HG03135 (cell line): ENCODE measurements around the gene ITGB2.

Experiments used
- ATAC-seq: cut with Tn5 transposase; IDR thresholded peaks from one replicate; pipeline ENCODE4 v1.9.1; 2021; ENCODE audit warnings: mild to moderate bottlenecking, moderate library complexity; ENCODE audit not compliant: unreplicated experiment

The ITGB2 gene

DNA sequence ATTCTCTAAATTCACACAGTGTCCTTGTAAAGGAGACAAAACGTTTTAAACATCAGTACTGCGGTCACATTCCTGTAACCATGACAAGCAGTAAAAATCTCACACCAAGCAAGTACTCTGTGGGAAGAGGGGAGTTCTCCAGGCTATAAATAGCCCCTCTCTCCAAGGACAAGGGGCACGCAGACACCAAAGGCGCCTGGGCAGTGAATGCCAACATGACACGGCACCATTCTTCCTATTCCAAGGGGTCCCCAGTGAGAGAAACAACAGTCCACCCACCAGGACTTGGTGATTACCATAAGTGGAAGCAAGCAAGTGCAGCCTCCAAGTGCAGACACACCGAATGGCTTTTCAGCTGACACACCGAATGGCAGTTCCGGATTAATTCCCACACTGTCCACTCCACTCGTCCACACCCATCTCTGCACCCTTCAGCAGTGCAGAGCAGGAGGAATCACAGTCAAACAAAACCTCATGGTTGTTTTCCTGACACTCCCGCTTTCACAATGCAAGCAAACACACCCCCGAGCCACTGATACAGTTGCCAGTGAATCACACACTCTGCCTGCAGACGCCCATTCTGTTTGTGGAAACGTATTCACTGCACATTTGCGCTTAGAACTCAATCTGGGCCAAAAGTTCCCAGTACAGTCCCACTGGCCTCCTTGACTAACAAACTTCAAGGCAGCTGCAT is 49.0 kb downstream of the ITGB2 start:
- no peak for ATAC-seq

DNA sequence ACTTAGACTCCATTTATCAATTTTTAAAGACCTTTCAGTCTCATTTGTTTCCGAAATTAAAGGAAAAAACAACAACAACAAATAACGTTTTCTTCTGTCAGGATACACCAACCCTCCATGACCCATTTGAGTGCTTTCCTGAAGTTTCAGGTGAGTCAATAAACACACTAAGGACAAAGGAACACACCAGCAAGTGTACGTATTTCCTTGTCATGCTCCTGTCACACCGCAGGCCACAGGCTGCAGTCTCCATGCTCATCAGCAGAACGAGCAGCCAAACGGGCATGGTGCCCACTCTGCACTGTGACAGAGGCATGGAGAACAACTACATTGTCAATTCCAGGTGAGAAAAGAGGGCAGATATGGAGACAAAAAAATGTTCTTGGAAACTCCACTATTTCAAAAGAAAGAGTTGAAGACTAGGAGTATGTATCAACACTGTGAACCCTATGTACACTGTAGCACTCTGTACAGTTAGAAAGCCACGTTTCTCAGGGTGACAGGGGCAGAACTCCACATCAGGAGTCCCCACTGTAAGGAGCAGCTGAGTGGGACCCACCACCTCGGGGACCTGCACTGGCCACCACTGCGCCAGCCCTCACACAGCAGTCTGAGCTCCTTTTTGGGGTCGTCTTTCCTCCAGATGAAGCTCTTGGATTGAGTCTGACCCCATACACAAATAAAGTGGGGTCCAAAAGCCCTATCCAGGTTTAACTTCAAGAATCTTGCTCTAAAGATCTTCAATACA is 49.8 kb downstream of the ITGB2 start:
- ATAC-seq: no peak

DNA sequence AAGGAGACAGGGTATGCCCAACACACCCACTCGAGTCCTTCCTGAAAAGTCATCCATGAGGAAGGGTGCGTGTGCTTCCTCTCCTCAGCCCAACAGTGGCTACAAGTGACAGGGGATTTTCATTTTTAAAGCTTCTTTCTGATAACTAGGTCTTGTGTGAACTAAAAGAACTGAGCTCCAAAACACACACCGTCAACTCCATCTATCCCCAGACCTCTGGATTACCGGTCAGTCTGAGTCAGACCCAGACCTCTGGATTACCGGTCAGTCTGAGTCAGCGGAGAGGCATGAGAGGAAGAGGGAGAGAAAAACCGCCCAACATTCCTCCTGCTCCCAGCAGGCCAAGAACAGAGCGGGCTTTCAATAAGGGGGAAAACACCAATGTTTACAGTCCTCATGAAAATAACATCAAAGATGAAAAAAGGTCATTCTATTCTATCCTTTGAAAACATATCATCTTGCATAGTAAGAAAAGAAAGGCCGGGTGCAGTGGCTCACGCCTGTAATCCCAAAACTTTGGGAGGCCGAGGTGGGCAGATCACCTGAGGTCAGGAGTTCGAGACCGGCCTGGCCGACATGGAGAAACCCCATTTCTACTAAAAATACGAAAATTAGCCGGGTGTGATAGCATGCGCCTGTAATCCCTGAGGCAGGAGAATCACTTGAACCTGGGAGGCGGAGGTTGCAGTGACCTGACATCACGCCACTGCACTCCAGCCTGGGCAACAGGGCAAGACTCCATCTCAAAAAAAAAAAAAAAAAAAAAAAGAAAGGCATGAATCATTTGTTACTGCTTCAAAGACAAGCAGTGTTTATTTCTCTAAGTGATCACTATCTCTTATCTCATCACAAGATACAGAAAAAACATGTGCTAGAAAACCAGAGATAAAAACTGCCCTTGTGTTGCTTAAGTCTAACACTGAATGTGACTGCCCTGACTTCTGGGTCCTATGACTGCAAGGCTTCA is 50.6 kb downstream of the ITGB2 start:
- ATAC-seq: no peak

DNA sequence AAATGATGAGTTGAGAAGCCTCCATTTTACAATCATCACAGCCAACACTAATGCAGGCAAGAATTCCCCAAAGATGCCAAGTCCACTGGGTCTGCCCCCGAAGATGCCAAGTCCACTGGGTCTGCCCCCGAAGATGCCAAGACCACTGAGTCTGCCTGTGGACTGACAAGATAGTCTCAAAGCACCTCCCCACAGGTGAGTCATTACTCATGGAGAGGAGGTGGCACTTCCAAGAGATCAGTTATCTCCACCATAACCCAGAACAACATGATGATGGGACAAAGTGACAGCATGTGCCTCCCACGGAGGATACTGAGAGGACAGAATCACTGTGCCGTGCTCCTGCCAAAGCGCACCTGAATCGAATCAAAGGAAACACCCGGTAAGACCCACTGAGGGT is 52.0 kb downstream of the ITGB2 start:
- ATAC-seq: no peak

DNA sequence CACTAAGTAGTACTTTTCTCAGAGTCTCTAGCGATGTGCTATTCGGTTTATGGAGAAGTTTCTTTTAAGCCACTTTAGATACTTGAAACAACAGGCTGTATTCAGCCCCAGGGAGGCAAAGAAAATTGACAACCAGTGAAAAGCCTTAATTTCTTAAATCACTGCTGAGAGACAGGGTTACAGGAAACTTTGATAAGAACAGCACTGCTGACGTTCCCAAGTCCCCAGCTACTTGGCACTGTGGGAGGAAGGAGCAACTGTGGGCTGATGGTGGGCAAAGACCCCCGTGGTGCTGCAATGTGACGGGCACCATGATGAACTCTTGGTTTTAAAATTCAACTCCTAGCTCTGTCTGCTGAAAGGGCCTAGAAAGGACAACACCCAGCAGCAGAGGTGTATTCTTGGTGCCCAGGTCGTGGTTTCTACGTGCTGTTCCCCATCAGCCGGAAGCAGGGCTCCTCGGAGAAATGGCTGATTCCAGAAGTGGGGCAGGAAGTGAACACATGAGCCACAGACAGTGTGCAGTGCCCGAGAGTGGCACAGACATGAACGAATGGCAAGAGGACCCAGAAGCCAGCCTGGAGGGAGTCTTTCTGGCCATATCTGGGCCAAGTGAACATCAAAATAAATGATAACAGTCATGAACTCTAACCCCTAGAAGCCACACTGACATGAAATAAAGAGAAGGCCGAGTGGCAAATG is 52.5 kb downstream of the ITGB2 start:
- no peak for ATAC-seq

DNA sequence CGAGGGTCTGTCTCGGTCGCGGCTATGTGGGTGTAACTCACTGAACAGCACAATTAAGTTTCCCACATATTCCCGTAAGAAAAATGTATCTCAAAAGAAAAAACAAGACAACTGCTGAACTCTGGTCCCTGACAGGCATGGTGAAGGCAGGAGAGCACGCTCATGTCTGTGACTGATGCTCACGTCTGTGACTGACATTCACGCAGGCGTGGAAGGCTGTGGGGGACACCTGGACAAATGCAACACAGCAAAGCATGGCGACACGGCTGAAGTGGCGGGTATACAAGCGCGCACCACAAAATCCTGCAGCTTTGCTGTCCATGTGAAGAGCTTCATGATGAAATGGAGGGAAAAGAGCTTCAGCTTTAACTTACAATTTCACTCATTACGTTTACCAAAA is 53.2 kb downstream of the ITGB2 start:
- no peak for ATAC-seq

DNA sequence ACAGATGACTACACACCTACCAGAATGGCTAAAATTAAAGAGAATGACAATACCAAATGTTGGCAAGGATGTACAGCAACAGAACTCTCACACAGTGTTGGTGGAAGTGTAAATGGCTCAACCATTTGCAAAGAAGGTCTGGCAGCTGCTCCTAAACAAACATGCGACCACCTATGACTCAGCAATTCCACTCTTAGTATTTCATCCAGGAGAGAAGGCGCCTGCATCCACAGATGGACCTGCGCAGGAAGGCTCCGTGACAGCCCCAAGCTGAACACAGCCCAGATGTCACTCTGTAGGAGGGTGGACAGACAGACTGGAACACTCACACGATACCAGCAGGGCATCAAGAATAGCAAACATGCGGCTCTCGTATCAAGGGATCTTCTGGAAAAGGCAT is 53.9 kb downstream of the ITGB2 start:
- no peak for ATAC-seq

- no peak for ATAC-seq
Observed at GRCh38 chr21:44865561-44866280, 55.0 kb downstream of the ITGB2 start.

GRCh38 chr21:44862869-44863685 is 57.6 kb downstream of the ITGB2 start:
- ATAC-seq: no peak

DNA sequence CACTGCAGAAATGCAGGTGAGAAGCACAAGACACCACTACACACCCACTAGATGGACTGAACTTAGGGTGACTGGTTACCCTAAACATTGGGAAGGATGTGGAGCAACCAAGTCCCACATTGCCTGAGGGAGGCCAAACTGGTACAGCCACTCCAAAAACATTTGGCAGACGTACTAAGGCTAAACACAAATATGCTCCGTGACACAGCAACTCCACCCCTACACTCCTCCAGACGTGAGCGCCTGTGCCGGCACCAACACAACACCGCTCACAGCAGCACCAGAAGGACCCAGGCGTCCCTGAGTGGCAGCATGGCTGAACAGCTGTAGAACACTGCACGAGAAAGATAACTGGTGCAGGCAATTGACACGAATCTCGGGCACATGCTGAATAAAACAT is 61.9 kb downstream of the ITGB2 start:
- ATAC-seq: no peak

- ATAC-seq: no peak
Observed at GRCh38 chr21:44858291-44858690, 62.4 kb downstream of the ITGB2 start.

- no peak for ATAC-seq
Observed at GRCh38 chr21:44857127-44857892, 63.4 kb downstream of the ITGB2 start.

- no peak for ATAC-seq
Observed at GRCh38 chr21:44856131-44856530, 64.6 kb downstream of the ITGB2 start.

GRCh38 chr21:44855572-44855971 is 65.1 kb downstream of the ITGB2 start:
- ATAC-seq: no peak

DNA sequence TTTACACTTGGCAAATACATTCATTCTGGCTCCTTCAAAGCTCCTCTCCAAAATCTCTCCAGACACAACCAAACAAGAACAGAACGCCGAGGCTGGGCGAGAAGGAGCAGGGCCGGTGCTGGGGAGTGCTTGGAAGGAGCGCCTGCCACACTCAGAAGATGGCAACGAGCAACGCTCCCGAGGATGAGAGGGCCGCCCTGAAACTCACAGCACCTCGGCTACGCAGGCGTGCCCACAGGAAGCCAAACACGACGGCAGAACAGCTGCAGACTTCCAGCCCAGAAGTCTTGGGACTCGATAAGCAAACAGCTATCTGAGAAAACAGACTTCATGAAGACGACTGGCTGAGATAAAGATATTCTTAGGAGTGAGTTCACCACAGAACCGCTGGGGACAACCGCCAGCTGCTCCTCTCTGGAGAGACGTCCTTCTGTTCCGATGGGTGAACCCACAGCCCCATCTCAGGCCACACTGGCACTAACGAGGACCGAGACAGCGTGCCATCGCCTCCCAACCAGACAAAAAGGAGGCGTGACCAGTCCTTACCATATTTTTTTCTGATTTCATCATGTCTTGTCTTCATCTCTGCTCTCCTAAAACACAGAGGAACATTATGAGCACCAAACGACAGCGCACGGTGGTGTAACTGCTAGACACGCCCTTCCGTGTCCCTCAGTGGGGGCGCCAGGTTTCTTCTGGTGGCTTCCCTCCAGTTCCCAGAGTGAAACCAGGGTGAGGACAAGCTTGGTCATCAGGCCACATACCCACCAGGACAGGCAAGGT is 65.8 kb downstream of the ITGB2 start:
- ATAC-seq: no peak

GRCh38 chr21:44854391-44854663 is 66.4 kb downstream of the ITGB2 start:
- ATAC-seq: no peak

DNA sequence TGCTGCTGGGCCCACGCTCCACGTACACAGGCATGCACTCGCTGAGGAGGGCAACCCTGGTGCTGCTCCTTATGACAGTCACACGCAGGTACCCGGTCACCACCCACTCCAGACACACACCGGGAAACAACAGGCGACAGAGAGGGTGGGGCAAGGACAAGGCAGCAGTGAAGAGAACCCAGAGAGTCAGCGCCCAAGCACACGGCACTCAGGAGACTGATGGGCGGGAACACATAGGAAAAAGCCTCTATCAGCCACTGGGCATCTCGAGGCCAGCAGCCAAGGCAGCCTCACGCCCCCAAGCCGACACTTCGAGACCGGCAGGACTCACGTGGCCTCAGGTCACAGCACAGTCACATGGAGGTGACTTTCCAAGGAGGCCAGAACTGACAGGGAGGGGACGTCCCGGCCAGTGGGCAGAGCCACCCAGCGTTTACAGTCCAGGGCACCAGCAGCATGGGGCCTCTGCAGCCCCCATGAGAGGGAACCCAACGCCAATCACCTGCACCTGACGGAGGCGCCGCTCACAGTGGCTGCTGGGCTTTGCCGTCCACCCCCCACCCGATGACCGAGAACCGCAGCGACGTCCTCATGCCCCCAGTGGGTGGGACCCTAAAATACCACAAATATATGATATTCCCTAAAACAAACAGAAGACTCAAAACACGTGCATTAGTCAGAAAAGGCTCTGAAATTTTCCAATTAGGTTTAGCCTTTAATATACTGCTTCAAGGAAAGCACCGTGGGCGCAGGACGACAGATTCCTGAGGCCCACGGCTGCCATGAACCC is 66.9 kb downstream of the ITGB2 start:
- ATAC-seq: no peak
